Gastrocnemius medialis (tissue), 4 donors: ENCODE results near the gene ASB2. TPM values are rescaled to one million over a fixed set of nuclear protein-coding genes. Genes with fewer than 3 reads are reported as not detected.

Source experiments
- ATAC-seq, 2 donors: fragments of 150-250 bp; one replicate each; pipeline ENCODE4 v1.9.1; 2016
- DNase-seq, 2 donors: peaks; one replicate each; pipeline ENCODE4 v3.0.0-alpha.2; 2019
- H3K27ac ChIP-seq, 4 donors: fragments of 200-600 bp; sonication (generic); 1 replicate in 1 of 4; 2 replicates in 3 of 4; pipeline ENCODE4 v1.5.1; 2016 to 2018; ENCODE audit warnings: mild to moderate bottlenecking in 2 of 4, moderate library complexity in 1 of 4
- H3K27me3 ChIP-seq, 3 donors: fragments of 200-600 bp; sonication (generic) in 2 of 3; 1 replicate in 1 of 3; 2 replicates in 2 of 3; pipeline versions ENCODE4 v1.5.1 to v1.6.0; 2016 to 2019; ENCODE audit warnings: mild to moderate bottlenecking in 1 of 3, moderate library complexity in 1 of 3
- H3K36me3 ChIP-seq, 2 donors: fragments of 200-600 bp; sonication (generic) in 1 of 2; one replicate each; pipeline ENCODE4 v1.5.1; 2017 to 2018
- H3K4me1 ChIP-seq, 2 donors: fragments of 200-600 bp; sonication (generic) in 1 of 2; one replicate each; pipeline ENCODE4 v1.5.1; 2016 to 2017; ENCODE audit warnings: mild to moderate bottlenecking in 2 of 2
- H3K4me3 ChIP-seq, 4 donors: fragments of 200-600 bp; sonication (generic) in 3 of 4; 1 replicate in 1 of 4; 2 replicates in 3 of 4; pipeline ENCODE4 v1.5.1; 2016 to 2019; ENCODE audit warnings: mild to moderate bottlenecking in 2 of 4
- H3K9me3 ChIP-seq, 3 donors: fragments of 200-600 bp; sonication (generic) in 2 of 3; 1 replicate in 1 of 3; 2 replicates in 2 of 3; pipeline ENCODE4 v1.5.1; 2016 to 2019
- CTCF ChIP-seq, 5 experiments: fragments of 450-650 bp in 3 of 5; fragments of 200-600 bp in 2 of 5; sonication (generic) in 2 of 5; IDR thresholded peaks in 4 of 5; conservative IDR thresholded peaks in 1 of 5; 1 replicate in 4 of 5; 2 replicates in 1 of 5; pipeline ENCODE4 v1.5.1; 2016 to 2019; ENCODE audit warnings: antibody characterized with exemption in 5 of 5, mild to moderate bottlenecking in 3 of 5, moderate library complexity in 3 of 5
- POLR2A ChIP-seq, 2 donors: fragments of 450-650 bp; IDR thresholded peaks; one replicate each; pipeline ENCODE4 v1.6.1; 2017; ENCODE audit warnings: antibody characterized with exemption in 2 of 2, mild to moderate bottlenecking in 2 of 2, moderate library complexity in 2 of 2
- in situ Hi-C, 4 donors: fragments of 200-750 bp; cut with MboI; loops; one replicate each; pipeline versions ENCODE4 v1.15.0 to v1.8.0; 2017; ENCODE audit warnings: low sequenced_read_pairs in 4 of 4
- intact Hi-C: fragments of 100-400 bp; cut with DNase I; formaldehyde crosslinking; loops from one replicate; pipeline ENCODE4 v1.15.1; 2023; ENCODE audit warnings: low total_unique reads
- total RNA-seq, 4 donors: library from RNA; depleted of rRNA; stranded (reverse); fragments of >200 nt; gene quantifications; one replicate each; pipeline versions ENCODE4 v1.1.0 to v1.2.3, GENCODE V29; 2016

ASB2 gene
- total RNA-seq, 4 donors from 2014 or later, result 335 to 819 (median 539) TPM

GRCh38 chr14:93902619-93903307 is 73.6 kb downstream of the ASB2 start:
- intact Hi-C loops, result no loop called here
- in situ Hi-C loops, result no loop called here
- Histone ChIP-seq H3K27ac (no peak overlapping the region), H3K4me3 (no peak overlapping the region), H3K36me3 (no peaks in the 10 kb centered on the region), H3K4me1 (no peaks in the 10 kb centered on the region), H3K27me3 (no peaks in the 10 kb centered on the region), H3K9me3 (no peaks in the 10 kb centered on the region)
- no peak for TF ChIP-seq POLR2A (IDR thresholded peaks at IDR 0.05)
- no peak for TF ChIP-seq CTCF (IDR thresholded peaks at IDR 0.05 in 4 of 5, conservative IDR thresholded peaks at IDR 0.05 in 1 of 5)
- DNase-seq (peak in 1 of 2 donors; percentile 12), ATAC-seq (no peak)

GRCh38 chr14:93901813-93902212 is 74.6 kb downstream of the ASB2 start:
- Histone ChIP-seq H3K36me3 (no peaks in the 10 kb centered on the region), H3K27me3 (no peaks in the 10 kb centered on the region), H3K9me3 (no peaks in the 10 kb centered on the region), H3K4me3 (no peak overlapping the region), H3K4me1 (no peaks in the 10 kb centered on the region), H3K27ac (no peak overlapping the region)
- in situ Hi-C loops, result no loop called here
- no peak for DNase-seq
- no peak for ATAC-seq
- TF ChIP-seq POLR2A (IDR thresholded peaks at IDR 0.05) (no peak), CTCF (IDR thresholded peaks at IDR 0.05 in 4 of 5, conservative IDR thresholded peaks at IDR 0.05 in 1 of 5) (no peak)
- intact Hi-C loops, result no loop called here

GRCh38 chr14:93898731-93899130 is 77.6 kb downstream of the ASB2 start:
- no peak for TF ChIP-seq POLR2A (IDR thresholded peaks at IDR 0.05)
- no peak for TF ChIP-seq CTCF (IDR thresholded peaks at IDR 0.05 in 4 of 5, conservative IDR thresholded peaks at IDR 0.05 in 1 of 5)
- Histone ChIP-seq H3K36me3 (no peaks in the 10 kb centered on the region), H3K27me3 (no peaks in the 10 kb centered on the region), H3K9me3 (no peaks in the 10 kb centered on the region), H3K4me1 (no peaks in the 10 kb centered on the region), H3K4me3 (no peak overlapping the region), H3K27ac (no peak overlapping the region)
- ATAC-seq, result no peak
- no peak for DNase-seq
- in situ Hi-C loops (loop anchor here in 1 of 4 donors (25.0 kb wide), 1 partner anchor 236 kb away; no protein-coding TSS in a partner anchor), intact Hi-C loops (no loop called here)

- ATAC-seq (peak in 1 of 2 donors; percentile 15), DNase-seq (no peak)
- TF ChIP-seq POLR2A (IDR thresholded peaks at IDR 0.05), result no peak
- no peak overlapping the region for H3K4me3 ChIP-seq
- no peaks in the 10 kb centered on the region for H3K36me3 ChIP-seq
- no peaks in the 10 kb centered on the region for H3K4me1 ChIP-seq
- no peaks in the 10 kb centered on the region for H3K9me3 ChIP-seq
- H3K27me3 ChIP-seq, result no peaks in the 10 kb centered on the region
- intact Hi-C loops (no loop called here), in situ Hi-C loops (loop anchor here in 1 of 4 donors (25.0 kb wide), 1 partner anchor 236 kb away; no protein-coding TSS in a partner anchor)
- no peak overlapping the region for H3K27ac ChIP-seq
Measured at GRCh38 chr14:93898081-93898611, 78.2 kb downstream of the ASB2 start.

- H3K36me3 ChIP-seq, result no peaks in the 10 kb centered on the region
- no peaks in the 10 kb centered on the region for H3K9me3 ChIP-seq
- ATAC-seq, result no peak
- no peak overlapping the region for H3K4me3 ChIP-seq
- in situ Hi-C loops, result loop anchor here in 1 of 4 donors (25.0 kb wide), 1 partner anchor 235 kb away; no protein-coding TSS in a partner anchor
- DNase-seq, result no peak
- no peaks in the 10 kb centered on the region for H3K27me3 ChIP-seq
- intact Hi-C loops, result no loop called here
- no peak overlapping the region for H3K27ac ChIP-seq
- TF ChIP-seq POLR2A (IDR thresholded peaks at IDR 0.05) (no peak), CTCF (IDR thresholded peaks at IDR 0.05 in 4 of 5, conservative IDR thresholded peaks at IDR 0.05 in 1 of 5) (no peak)
- H3K4me1 ChIP-seq, result no peaks in the 10 kb centered on the region
Measured at GRCh38 chr14:93897476-93897845, 78.9 kb downstream of the ASB2 start.
